ENCODE results near the gene SCAMP4. TPM values are rescaled to one million over a fixed set of nuclear protein-coding genes. Genes with fewer than 3 reads are reported as not detected.
A peak's percentile ranks its signal among the peaks of the same experiment; 100 is the strongest.

The SCAMP4 gene
- total RNA-seq, 2 experiments from 2014 or later: 27.5 to 37.9 TPM

GRCh38 chr19:1913781-1914577, 8.8 kb downstream of the SCAMP4 start:
- peaks cover 14% of the 10 kb centered on the region for H3K4me1 Mint-ChIP-seq
- no peak overlapping the region for H3K4me3 Mint-ChIP-seq
- ChIA-PET CTCF (no interaction called here), POLR2A (no interaction called here)
- H3K27me3 Mint-ChIP-seq: no peaks in the 10 kb centered on the region
- no peaks in the 10 kb centered on the region for H3K9me3 Mint-ChIP-seq
- no peak for DNase-seq
- peak overlapping the region; percentile 54 for H3K27ac Mint-ChIP-seq
- H3K36me3 Mint-ChIP-seq (ENCODE audit: low read depth): peaks cover 8% of the 10 kb centered on the region

- no peaks in the 10 kb centered on the region for H3K9me3 Mint-ChIP-seq
- H3K27ac Mint-ChIP-seq: no peak overlapping the region
- H3K4me3 Mint-ChIP-seq: no peak overlapping the region
- peaks cover 8% of the 10 kb centered on the region for H3K36me3 Mint-ChIP-seq (ENCODE audit: low read depth)
- ChIA-PET CTCF (interaction anchor here (1.2 to 1.5 kb wide), 2 partner anchors 15 to 104 kb away, joined by 3 to 5 read pairs; no protein-coding TSS in a partner anchor), POLR2A (no interaction called here)
- no peaks in the 10 kb centered on the region for H3K27me3 Mint-ChIP-seq
- no peak for DNase-seq
- peaks cover 5% of the 10 kb centered on the region for H3K4me1 Mint-ChIP-seq
Measured at GRCh38 chr19:1914826-1915341, 9.7 kb downstream of the SCAMP4 start.

- Mint-ChIP-seq H3K36me3 (ENCODE audit: low read depth) (peaks cover 7% of the 10 kb centered on the region), H3K9me3 (no peaks in the 10 kb centered on the region), H3K27me3 (no peaks in the 10 kb centered on the region), H3K4me1 (peaks cover 6% of the 10 kb centered on the region), H3K27ac (peak overlapping the region; percentile 25), H3K4me3 (no peak overlapping the region)
- ChIA-PET CTCF (interaction anchor here (1.3 kb wide), 1 partner anchor 11 kb away, joined by 4 read pairs; no protein-coding TSS in a partner anchor), POLR2A (no interaction called here)
- DNase-seq: no peak
Measured at GRCh38 chr19:1917146-1917545, 11.9 kb downstream of the SCAMP4 start.

GRCh38 chr19:1917926-1918325, 12.7 kb downstream of the SCAMP4 start:
- peaks cover 6% of the 10 kb centered on the region for H3K36me3 Mint-ChIP-seq (ENCODE audit: low read depth)
- CTCF ChIA-PET: no interaction called here

GRCh38 chr19:1918975-1919374, 13.8 kb downstream of the SCAMP4 start:
- CTCF ChIA-PET: interaction anchor here (0.6 to 1.5 kb wide), 4 partner anchors 9 to 376 kb away, joined by 3 to 4 read pairs (median 4); no protein-coding TSS in a partner anchor
- DNase-seq: no peak
- Mint-ChIP-seq H3K9me3 (no peaks in the 10 kb centered on the region), H3K36me3 (ENCODE audit: low read depth) (peaks cover 4% of the 10 kb centered on the region), H3K4me3 (no peak overlapping the region), H3K27ac (no peak overlapping the region), H3K4me1 (peaks cover 18% of the 10 kb centered on the region), H3K27me3 (no peaks in the 10 kb centered on the region)
- POLR2A ChIA-PET: no interaction called here

More at GRCh38 chr19:1917926-1918325, 12.7 kb downstream of the SCAMP4 start:
- POLR2A ChIA-PET: no interaction called here
- Mint-ChIP-seq H3K4me1 (peaks cover 10% of the 10 kb centered on the region), H3K27ac (no peak overlapping the region), H3K27me3 (no peaks in the 10 kb centered on the region), H3K4me3 (no peak overlapping the region), H3K9me3 (no peaks in the 10 kb centered on the region)
- no peak for DNase-seq

- Mint-ChIP-seq H3K9me3 (no peaks in the 10 kb centered on the region), H3K36me3 (ENCODE audit: low read depth) (peaks cover 5% of the 10 kb centered on the region), H3K27me3 (no peaks in the 10 kb centered on the region), H3K4me3 (no peak overlapping the region), H3K27ac (peak overlapping the region; percentile 46), H3K4me1 (peaks cover 18% of the 10 kb centered on the region)
- CTCF ChIA-PET: interaction anchor here (1.2 to 1.4 kb wide), 2 partner anchors 9 to 13 kb away, joined by 3 read pairs; no protein-coding TSS in a partner anchor
- POLR2A ChIA-PET: interaction anchor here (1.2 kb wide), 1 partner anchor 23 kb away, joined by 5 read pairs; no protein-coding TSS in a partner anchor
- DNase-seq: no peak
Measured at GRCh38 chr19:1920644-1921043, 15.4 kb downstream of the SCAMP4 start.

GRCh38 chr19:1921326-1921725, 16.1 kb downstream of the SCAMP4 start:
- peaks cover 5% of the 10 kb centered on the region for H3K36me3 Mint-ChIP-seq (ENCODE audit: low read depth)
- CTCF ChIA-PET: interaction anchor here (1.4 kb wide), 1 partner anchor 14 kb away, joined by 3 read pairs; no protein-coding TSS in a partner anchor
- H3K9me3 Mint-ChIP-seq: no peaks in the 10 kb centered on the region
- peaks cover 18% of the 10 kb centered on the region for H3K4me1 Mint-ChIP-seq
- POLR2A ChIA-PET: no interaction called here
- no peaks in the 10 kb centered on the region for H3K27me3 Mint-ChIP-seq
- no peak overlapping the region for H3K4me3 Mint-ChIP-seq
- DNase-seq: no peak
- no peak overlapping the region for H3K27ac Mint-ChIP-seq

- H3K4me3 Mint-ChIP-seq: no peak overlapping the region
- no peak for DNase-seq
- POLR2A ChIA-PET: no interaction called here
Measured at GRCh38 chr19:1921825-1922224, 16.6 kb downstream of the SCAMP4 start.

GRCh38 chr19:1922803-1923202, 17.6 kb downstream of the SCAMP4 start:
- H3K27ac Mint-ChIP-seq: peak overlapping the region; percentile 83

More at GRCh38 chr19:1921825-1922224, 16.6 kb downstream of the SCAMP4 start:
- Mint-ChIP-seq H3K27ac (peak overlapping the region; percentile 25), H3K9me3 (no peaks in the 10 kb centered on the region), H3K4me1 (peaks cover 18% of the 10 kb centered on the region), H3K27me3 (no peaks in the 10 kb centered on the region), H3K36me3 (ENCODE audit: low read depth) (peaks cover 5% of the 10 kb centered on the region)
- CTCF ChIA-PET: interaction anchor here (1.4 kb wide), 1 partner anchor 14 kb away, joined by 3 read pairs; no protein-coding TSS in a partner anchor

GRCh38 chr19:1923319-1923718, 18.1 kb downstream of the SCAMP4 start:
- POLR2A ChIA-PET: no interaction called here
- DNase-seq: peak; percentile 56
- H3K4me3 Mint-ChIP-seq: no peak overlapping the region

More at GRCh38 chr19:1922803-1923202, 17.6 kb downstream of the SCAMP4 start:
- CTCF ChIA-PET: interaction anchor here (1.1 kb wide), 1 partner anchor 23 kb away, joined by 3 read pairs; no protein-coding TSS in a partner anchor
- no peak for DNase-seq
- no peaks in the 10 kb centered on the region for H3K9me3 Mint-ChIP-seq
- POLR2A ChIA-PET: no interaction called here
- H3K36me3 Mint-ChIP-seq (ENCODE audit: low read depth): peaks cover 8% of the 10 kb centered on the region
- H3K4me1 Mint-ChIP-seq: peaks cover 24% of the 10 kb centered on the region
- H3K4me3 Mint-ChIP-seq: no peak overlapping the region
- H3K27me3 Mint-ChIP-seq: no peaks in the 10 kb centered on the region

GRCh38 chr19:1924320-1924961, 19.2 kb downstream of the SCAMP4 start:
- POLR2A ChIA-PET: no interaction called here

More at GRCh38 chr19:1923319-1923718, 18.1 kb downstream of the SCAMP4 start:
- H3K27ac Mint-ChIP-seq: peak overlapping the region; percentile 83
- H3K27me3 Mint-ChIP-seq: no peaks in the 10 kb centered on the region
- peaks cover 10% of the 10 kb centered on the region for H3K36me3 Mint-ChIP-seq (ENCODE audit: low read depth)
- H3K9me3 Mint-ChIP-seq: no peaks in the 10 kb centered on the region
- peaks cover 29% of the 10 kb centered on the region for H3K4me1 Mint-ChIP-seq
- CTCF ChIA-PET: interaction anchor here (0.6 to 1.6 kb wide), 4 partner anchors 9 to 369 kb away, joined by 3 to 5 read pairs (median 4); no protein-coding TSS in a partner anchor

GRCh38 chr19:1925544-1925943, 20.3 kb downstream of the SCAMP4 start:
- H3K27ac Mint-ChIP-seq: no peak overlapping the region
- no peak overlapping the region for H3K4me3 Mint-ChIP-seq
- ChIA-PET CTCF (no interaction called here), POLR2A (no interaction called here)
- DNase-seq: no peak
- no peaks in the 10 kb centered on the region for H3K9me3 Mint-ChIP-seq
- H3K36me3 Mint-ChIP-seq (ENCODE audit: low read depth): peaks cover 8% of the 10 kb centered on the region
- peaks cover 44% of the 10 kb centered on the region for H3K4me1 Mint-ChIP-seq
- peaks cover 3% of the 10 kb centered on the region for H3K27me3 Mint-ChIP-seq

More at GRCh38 chr19:1924320-1924961, 19.2 kb downstream of the SCAMP4 start:
- H3K36me3 Mint-ChIP-seq (ENCODE audit: low read depth): peaks cover 10% of the 10 kb centered on the region
- H3K4me1 Mint-ChIP-seq: peaks cover 38% of the 10 kb centered on the region
- no peaks in the 10 kb centered on the region for H3K9me3 Mint-ChIP-seq
- H3K27me3 Mint-ChIP-seq: no peaks in the 10 kb centered on the region
- H3K4me3 Mint-ChIP-seq: no peak overlapping the region
- no peak overlapping the region for H3K27ac Mint-ChIP-seq
- CTCF ChIA-PET: interaction anchor here (1.6 kb wide), 1 partner anchor 8 kb away, joined by 5 read pairs; no protein-coding TSS in a partner anchor
- no peak for DNase-seq

Measured in activated CD4-positive, alpha-beta T cell treated with anti-CD3 and anti-CD28 coated beads, Interleukin-2, amount 10 ng/mL, durations not matched to agents 7 days and 5 days (primary cell).